Body of pancreas (tissue), 4 donors: ENCODE data around the gene SPPL2A.

Source experiments
- POLR2A ChIP-seq, 3 donors: fragments of 450-650 bp; IDR thresholded peaks; one replicate each; pipeline ENCODE4 v1.6.1; 2016; ENCODE audit warnings: antibody characterized with exemption in 3 of 3, mild to moderate bottlenecking in 2 of 3
- TF ChIP-seq, protein P1 (sequence below), 7 experiments: fragments of 450-650 bp in 4 of 7; fragments of 200-600 bp in 3 of 7; sonication (generic) in 3 of 7; IDR thresholded peaks; one replicate each; pipeline ENCODE4 v1.5.1; 2016 to 2019; ENCODE audit warnings: antibody characterized with exemption in 7 of 7

DNA sequence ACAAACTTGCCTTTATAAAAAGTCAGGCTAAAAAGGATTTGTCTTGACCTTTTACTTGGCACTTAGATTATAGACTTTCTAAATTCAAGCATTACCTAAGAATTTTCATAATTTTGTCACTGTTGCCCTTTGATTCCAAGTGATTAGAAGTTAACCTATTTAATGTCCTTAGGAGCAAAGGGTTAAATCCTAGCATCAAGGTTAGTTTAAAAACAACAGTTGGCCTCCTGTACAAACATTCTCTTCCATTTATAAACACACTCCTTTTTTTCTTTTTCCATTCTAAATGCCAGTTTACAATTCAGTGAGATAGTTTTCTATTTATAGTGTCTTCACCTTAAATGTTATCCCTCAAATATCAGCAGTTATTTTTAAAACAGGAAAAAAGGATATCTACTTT is 18.4 kb upstream of the SPPL2A start:
- TF ChIP-seq, protein P1, sequence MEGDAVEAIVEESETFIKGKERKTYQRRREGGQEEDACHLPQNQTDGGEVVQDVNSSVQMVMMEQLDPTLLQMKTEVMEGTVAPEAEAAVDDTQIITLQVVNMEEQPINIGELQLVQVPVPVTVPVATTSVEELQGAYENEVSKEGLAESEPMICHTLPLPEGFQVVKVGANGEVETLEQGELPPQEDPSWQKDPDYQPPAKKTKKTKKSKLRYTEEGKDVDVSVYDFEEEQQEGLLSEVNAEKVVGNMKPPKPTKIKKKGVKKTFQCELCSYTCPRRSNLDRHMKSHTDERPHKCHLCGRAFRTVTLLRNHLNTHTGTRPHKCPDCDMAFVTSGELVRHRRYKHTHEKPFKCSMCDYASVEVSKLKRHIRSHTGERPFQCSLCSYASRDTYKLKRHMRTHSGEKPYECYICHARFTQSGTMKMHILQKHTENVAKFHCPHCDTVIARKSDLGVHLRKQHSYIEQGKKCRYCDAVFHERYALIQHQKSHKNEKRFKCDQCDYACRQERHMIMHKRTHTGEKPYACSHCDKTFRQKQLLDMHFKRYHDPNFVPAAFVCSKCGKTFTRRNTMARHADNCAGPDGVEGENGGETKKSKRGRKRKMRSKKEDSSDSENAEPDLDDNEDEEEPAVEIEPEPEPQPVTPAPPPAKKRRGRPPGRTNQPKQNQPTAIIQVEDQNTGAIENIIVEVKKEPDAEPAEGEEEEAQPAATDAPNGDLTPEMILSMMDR (IDR thresholded peaks at IDR 0.05): no peak
- no peak for TF ChIP-seq POLR2A (IDR thresholded peaks at IDR 0.05)
